GM12878 (cell line): ENCODE data around the gene NLGN1. TPM values are rescaled to one million over a fixed set of nuclear protein-coding genes. Genes with fewer than 3 reads are reported as not detected.

Experiments
- ATAC-seq: fragments of 200-7000 bp; cut with Tn5 transposase; 3 replicates; pipeline ENCODE4 v1.9.1; 2020; ENCODE audit warnings: mild to moderate bottlenecking, moderate library complexity
- BruUV-seq: library from RNA; stranded (reverse); fragments of 400-500 nt; replicated peaks from 2 replicates; lab custom pipeline; 2021; lab: Mats Ljungman, UMichigan
- CTCF ChIA-PET: fragments of 300-600 bp; sonication (Branson Sonifier 250); formaldehyde crosslinking; extraction: SDS; loops from one replicate; lab custom pipeline; 2021; ENCODE audit warnings: inconsistent platforms; lab: Yijun Ruan, JAX
- POLR2A ChIA-PET: fragments of 350-600 bp; formaldehyde crosslinking; extraction: SDS; loops from one replicate; lab custom pipeline; 2021; ENCODE audit warnings: inconsistent platforms; lab: Charles Lee
- RAD21 ChIA-PET: fragments of 300-600 bp; sonication (Branson Sonifier 250); formaldehyde crosslinking; loops from one replicate; lab custom pipeline; 2023; ENCODE audit warnings: antibody characterized with exemption; ENCODE audit not compliant: unreplicated experiment; lab: Charles Lee
- SMC1A ChIA-PET: fragments of 300-600 bp; sonication (Branson Sonifier 250); formaldehyde crosslinking; loops from one replicate; lab custom pipeline; 2023; ENCODE audit not compliant: unreplicated experiment, uncharacterized antibody; lab: Charles Lee
- DNase-seq: peaks from one replicate; pipeline ENCODE4 v3.0.0-alpha.2; 2011; ENCODE audit warnings: low read depth, low spot score
- FAIRE-seq: peaks from 3 replicates; lab custom pipeline; 2011; peaks lifted over from hg19 to GRCh38; lab: Jason Lieb, UNC
- H2AFZ ChIP-seq: 2 replicates; pipeline ENCODE4 v1.6.0; 2011; ENCODE audit warnings: low read depth, low read length, control low read depth; ENCODE audit not compliant: control insufficient read depth
- H3K27ac ChIP-seq: 2 replicates; pipeline ENCODE4 v1.5.1; 2011; ENCODE audit warnings: control low read depth; ENCODE audit not compliant: control insufficient read depth, insufficient read depth
- H3K27me3 ChIP-seq, 2 experiments: replicated peaks in 1 of 2; 2 replicates each; pipeline versions ENCODE4 v1.6.0 to v1.6.1; 2011; ENCODE audit warnings: low read length in 1 of 2; ENCODE audit not compliant: control insufficient read depth in 2 of 2, insufficient read depth in 2 of 2
- H3K36me3 ChIP-seq, 2 experiments: 2 replicates each; pipeline ENCODE4 v1.5.1; 2011; ENCODE audit warnings: low read length in 1 of 2; ENCODE audit not compliant: control insufficient read depth in 2 of 2, insufficient read depth in 2 of 2
- H3K4me1 ChIP-seq: 2 replicates; pipeline ENCODE4 v1.6.1; 2011; ENCODE audit warnings: mild to moderate bottlenecking, low read length, moderate library complexity, mixed read lengths; ENCODE audit not compliant: control insufficient read depth, insufficient read depth
- H3K4me2 ChIP-seq: 2 replicates; pipeline ENCODE4 v1.6.0; 2011; ENCODE audit warnings: control low read depth; ENCODE audit not compliant: control insufficient read depth, insufficient read depth
- H3K4me3 ChIP-seq: fragments of 200-600 bp; sonication (generic); 2 replicates; pipeline ENCODE4 v1.5.1; 2016
- H3K79me2 ChIP-seq: 2 replicates; pipeline ENCODE4 v1.6.0; 2011; ENCODE audit warnings: low read length; ENCODE audit not compliant: control insufficient read depth, insufficient read depth
- H3K9ac ChIP-seq: 2 replicates; pipeline ENCODE4 v1.8.0; 2011; ENCODE audit warnings: low read length, control low read depth, mixed read lengths; ENCODE audit not compliant: control insufficient read depth, insufficient read depth
- H3K9me3 ChIP-seq: replicated peaks from 3 replicates; pipeline ENCODE4 v1.5.1; 2011; ENCODE audit warnings: mild to moderate bottlenecking, low read length; ENCODE audit not compliant: control insufficient read depth, insufficient read depth
- H4K20me1 ChIP-seq: 2 replicates; pipeline ENCODE4 v1.6.0; 2011; ENCODE audit not compliant: control insufficient read depth, insufficient read depth
- CREB1 ChIP-seq: IDR thresholded peaks from 2 replicates; pipeline ENCODE4 v1.6.1; 2012; ENCODE audit warnings: low read depth, mild to moderate bottlenecking, inconsistent platforms
- ETV6 ChIP-seq, 2 experiments: fragments of 450-650 bp in 1 of 2; IDR thresholded peaks in 1 of 2; conservative IDR thresholded peaks in 1 of 2; 2 replicates each; pipeline ENCODE4 v1.6.1; 2014; ENCODE audit warnings: antibody characterized with exemption in 1 of 2, borderline replicate concordance in 1 of 2, low read depth in 1 of 2, mild to moderate bottlenecking in 1 of 2, moderate library complexity in 1 of 2
- IKZF1 ChIP-seq: fragments of 450-650 bp; conservative IDR thresholded peaks from 2 replicates; pipeline ENCODE4 v1.6.1; 2017; ENCODE audit warnings: antibody characterized with exemption, mild to moderate bottlenecking
- NBN ChIP-seq: fragments of 450-650 bp; IDR thresholded peaks from 2 replicates; pipeline ENCODE4 v1.6.1; 2016
- POLR2AphosphoS2 ChIP-seq: IDR thresholded peaks from 2 replicates; pipeline ENCODE4 v1.6.1; 2011; ENCODE audit warnings: low read depth, mild to moderate bottlenecking, low read length, improper control_type of control experiment, moderate library complexity
- RFX5 ChIP-seq: IDR thresholded peaks from 2 replicates; pipeline ENCODE4 v1.6.1; 2011; ENCODE audit warnings: low read depth, low read length, improper control_type of control experiment
- SMARCA5 ChIP-seq: fragments of 450-650 bp; IDR thresholded peaks from 2 replicates; pipeline ENCODE4 v1.6.1; 2017; ENCODE audit warnings: mild to moderate bottlenecking
- TCF3 ChIP-seq: IDR thresholded peaks from 2 replicates; pipeline ENCODE4 v1.6.1; 2012; ENCODE audit warnings: low read depth, mild to moderate bottlenecking, low read length, borderline replicate concordance; ENCODE audit not compliant: insufficient read depth
- ZSCAN29 ChIP-seq: fragments of 450-650 bp; IDR thresholded peaks from 2 replicates; pipeline ENCODE4 v1.6.1; 2017; ENCODE audit warnings: mild to moderate bottlenecking, moderate library complexity
- WGBS: methylation state at CpG from one replicate; pipeline ENCODE4 v1.1.6; 2016; ENCODE audit warnings: low lambda C conversion rate; ENCODE audit not compliant: insufficient replicate concordance, insufficient coverage; ENCODE audit errors: missing lambda C conversion rate; 5-methylcytosine and 5-hydroxymethylcytosine counted together
- in situ Hi-C: fragments of 300-500 bp; cut with MboI; formaldehyde crosslinking; loops from 9 replicates; pipeline ENCODE4 v1.14.3; 2018; ENCODE audit warnings: mixed read lengths
- intact Hi-C: fragments of 100-400 bp; cut with micrococcal nuclease; formaldehyde crosslinking; loops from one replicate; pipeline ENCODE4 v1.14.2; 2022; ENCODE audit not compliant: unreplicated experiment
- polyA plus RNA-seq, 11 experiments: library from polyadenylated mRNA; depleted of rRNA in 4 of 11; unstranded in 6 of 11; stranded (reverse) in 5 of 11; fragments of >200 nt; fragmentation: Nextera tagmentation in 4 of 11; fragmentation: Illumina TruSeq in 1 of 11; extraction: Ambion mirVana in 4 of 11; extraction: Trizol in 1 of 11; gene quantifications; 1 replicate in 1 of 11; 2 replicates in 10 of 11; pipeline versions ENCODE4 v1.2.1 to v1.2.3, GENCODE V29; 2011 to 2016; ENCODE audit warnings: inconsistent platforms in 2 of 11, missing spikeins in 2 of 11, low read depth in 1 of 11
- total RNA-seq, 4 experiments: library from RNA; depleted of rRNA in 3 of 4; stranded (reverse); fragments of >200 nt in 3 of 4; fragmentation: Illumina TruSeq in 1 of 4; extraction: Trizol in 1 of 4; gene quantifications; 2 replicates each; pipeline versions ENCODE4 v1.2.1 to v1.2.3, GENCODE V29; 2013 to 2021
- TF ChIP-seq, protein P1 (sequence below): fragments of 450-650 bp; formaldehyde crosslinking; IDR thresholded peaks from 2 replicates; pipeline ENCODE4 v1.5.0; 2022; ENCODE audit warnings: mild to moderate bottlenecking, missing genetic modification characterization
- TF ChIP-seq, protein P2 (sequence below): fragments of 450-650 bp; IDR thresholded peaks from 2 replicates; pipeline ENCODE4 v1.6.1; 2017; ENCODE audit warnings: mild to moderate bottlenecking, moderate library complexity
- TF ChIP-seq, protein P3 (sequence below): fragments of 450-650 bp; IDR thresholded peaks from 2 replicates; pipeline ENCODE4 v1.6.1; 2018; ENCODE audit warnings: mild to moderate bottlenecking, low read depth, moderate library complexity; ENCODE audit not compliant: partially characterized antibody

The NLGN1 gene
- total and polyA plus RNA-seq, 10 of the 15 experiments (the other 5 are each of a cell fraction or from before 2014, with no cell fraction given), result not detected

DNA sequence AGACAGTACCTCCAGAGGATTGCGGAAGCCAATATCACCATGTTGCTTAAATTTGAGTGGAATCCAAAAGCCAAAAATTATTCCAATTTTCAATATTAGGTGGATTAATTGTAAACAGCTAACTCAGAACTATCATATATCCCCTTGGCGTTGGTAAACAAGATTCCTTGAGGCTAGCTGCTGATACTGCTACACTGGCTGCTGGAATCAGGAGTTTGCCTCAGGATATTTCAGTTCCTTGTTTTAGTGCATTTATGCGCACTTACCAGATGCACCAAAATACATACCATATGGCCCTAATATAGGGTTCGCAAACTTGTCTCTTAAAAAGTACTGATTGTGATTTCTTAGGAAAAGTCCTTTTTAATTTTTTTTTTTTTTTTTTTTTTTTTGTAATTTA is 856.4 kb downstream of the NLGN1 start (continued):
- TF ChIP-seq, protein P1, sequence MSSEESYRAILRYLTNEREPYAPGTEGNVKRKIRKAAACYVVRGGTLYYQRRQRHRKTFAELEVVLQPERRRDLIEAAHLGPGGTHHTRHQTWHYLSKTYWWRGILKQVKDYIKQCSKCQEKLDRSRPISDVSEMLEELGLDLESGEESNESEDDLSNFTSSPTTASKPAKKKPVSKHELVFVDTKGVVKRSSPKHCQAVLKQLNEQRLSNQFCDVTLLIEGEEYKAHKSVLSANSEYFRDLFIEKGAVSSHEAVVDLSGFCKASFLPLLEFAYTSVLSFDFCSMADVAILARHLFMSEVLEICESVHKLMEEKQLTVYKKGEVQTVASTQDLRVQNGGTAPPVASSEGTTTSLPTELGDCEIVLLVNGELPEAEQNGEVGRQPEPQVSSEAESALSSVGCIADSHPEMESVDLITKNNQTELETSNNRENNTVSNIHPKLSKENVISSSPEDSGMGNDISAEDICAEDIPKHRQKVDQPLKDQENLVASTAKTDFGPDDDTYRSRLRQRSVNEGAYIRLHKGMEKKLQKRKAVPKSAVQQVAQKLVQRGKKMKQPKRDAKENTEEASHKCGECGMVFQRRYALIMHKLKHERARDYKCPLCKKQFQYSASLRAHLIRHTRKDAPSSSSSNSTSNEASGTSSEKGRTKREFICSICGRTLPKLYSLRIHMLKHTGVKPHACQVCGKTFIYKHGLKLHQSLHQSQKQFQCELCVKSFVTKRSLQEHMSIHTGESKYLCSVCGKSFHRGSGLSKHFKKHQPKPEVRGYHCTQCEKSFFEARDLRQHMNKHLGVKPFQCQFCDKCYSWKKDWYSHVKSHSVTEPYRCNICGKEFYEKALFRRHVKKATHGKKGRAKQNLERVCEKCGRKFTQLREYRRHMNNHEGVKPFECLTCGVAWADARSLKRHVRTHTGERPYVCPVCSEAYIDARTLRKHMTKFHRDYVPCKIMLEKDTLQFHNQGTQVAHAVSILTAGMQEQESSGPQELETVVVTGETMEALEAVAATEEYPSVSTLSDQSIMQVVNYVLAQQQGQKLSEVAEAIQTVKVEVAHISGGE (CRISPR knock-in tag), result no peak
- TF ChIP-seq SMARCA5, result no peak
- TF ChIP-seq, protein P2, sequence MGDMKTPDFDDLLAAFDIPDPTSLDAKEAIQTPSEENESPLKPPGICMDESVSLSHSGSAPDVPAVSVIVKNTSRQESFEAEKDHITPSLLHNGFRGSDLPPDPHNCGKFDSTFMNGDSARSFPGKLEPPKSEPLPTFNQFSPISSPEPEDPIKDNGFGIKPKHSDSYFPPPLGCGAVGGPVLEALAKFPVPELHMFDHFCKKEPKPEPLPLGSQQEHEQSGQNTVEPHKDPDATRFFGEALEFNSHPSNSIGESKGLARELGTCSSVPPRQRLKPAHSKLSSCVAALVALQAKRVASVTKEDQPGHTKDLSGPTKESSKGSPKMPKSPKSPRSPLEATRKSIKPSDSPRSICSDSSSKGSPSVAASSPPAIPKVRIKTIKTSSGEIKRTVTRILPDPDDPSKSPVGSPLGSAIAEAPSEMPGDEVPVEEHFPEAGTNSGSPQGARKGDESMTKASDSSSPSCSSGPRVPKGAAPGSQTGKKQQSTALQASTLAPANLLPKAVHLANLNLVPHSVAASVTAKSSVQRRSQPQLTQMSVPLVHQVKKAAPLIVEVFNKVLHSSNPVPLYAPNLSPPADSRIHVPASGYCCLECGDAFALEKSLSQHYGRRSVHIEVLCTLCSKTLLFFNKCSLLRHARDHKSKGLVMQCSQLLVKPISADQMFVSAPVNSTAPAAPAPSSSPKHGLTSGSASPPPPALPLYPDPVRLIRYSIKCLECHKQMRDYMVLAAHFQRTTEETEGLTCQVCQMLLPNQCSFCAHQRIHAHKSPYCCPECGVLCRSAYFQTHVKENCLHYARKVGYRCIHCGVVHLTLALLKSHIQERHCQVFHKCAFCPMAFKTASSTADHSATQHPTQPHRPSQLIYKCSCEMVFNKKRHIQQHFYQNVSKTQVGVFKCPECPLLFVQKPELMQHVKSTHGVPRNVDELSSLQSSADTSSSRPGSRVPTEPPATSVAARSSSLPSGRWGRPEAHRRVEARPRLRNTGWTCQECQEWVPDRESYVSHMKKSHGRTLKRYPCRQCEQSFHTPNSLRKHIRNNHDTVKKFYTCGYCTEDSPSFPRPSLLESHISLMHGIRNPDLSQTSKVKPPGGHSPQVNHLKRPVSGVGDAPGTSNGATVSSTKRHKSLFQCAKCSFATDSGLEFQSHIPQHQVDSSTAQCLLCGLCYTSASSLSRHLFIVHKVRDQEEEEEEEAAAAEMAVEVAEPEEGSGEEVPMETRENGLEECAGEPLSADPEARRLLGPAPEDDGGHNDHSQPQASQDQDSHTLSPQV, result no peak

DNA sequence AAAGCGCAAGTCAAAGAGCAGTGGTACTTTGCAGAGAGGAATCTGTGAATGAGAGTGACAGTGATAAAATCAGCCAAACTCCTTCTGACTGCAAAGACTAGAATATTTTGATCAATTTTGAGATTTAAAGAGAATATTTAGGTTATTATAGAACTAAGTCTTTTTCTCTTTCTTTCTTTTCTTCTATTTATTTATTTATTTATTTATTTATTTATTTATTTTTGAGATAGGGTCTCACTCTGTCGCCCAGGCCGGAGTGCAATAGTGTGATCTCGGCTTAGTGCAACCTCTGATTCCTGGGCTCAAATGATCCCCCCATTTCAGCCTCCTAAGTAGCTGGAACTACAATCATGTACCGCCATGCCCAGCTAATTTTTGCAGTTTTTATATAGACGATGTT is 857.9 kb downstream of the NLGN1 start:
- ChIA-PET CTCF (no interaction called here), POLR2A (no interaction called here), RAD21 (no interaction called here), SMC1A (no interaction called here)
- 64% methylated on average over 6 of the region's 6 CpGs for WGBS
- Histone ChIP-seq H3K27me3 (no peaks in the 10 kb centered on the region), H3K79me2 (no peaks in the 10 kb centered on the region), H3K4me1 (no peaks in the 10 kb centered on the region), H3K9me3 (no peaks in the 10 kb centered on the region), H3K4me2 (no peak overlapping the region), H4K20me1 (no peaks in the 10 kb centered on the region), H2AFZ (no peak overlapping the region), H3K27ac (no peak overlapping the region), H3K9ac (no peak overlapping the region), H3K36me3 (no peaks in the 10 kb centered on the region), H3K4me3 (no peak overlapping the region)
- intact Hi-C loops, result no loop called here
- ATAC-seq (no peak), DNase-seq (no peak), FAIRE-seq (no peak)
- TF ChIP-seq CREB1 (no peak), NBN (no peak), RFX5 (no peak), IKZF1 (no peak), TCF3 (no peak), ETV6 (conservative IDR thresholded peaks at IDR 0.05 in 1 of 2, IDR thresholded peaks at IDR 0.05 in 1 of 2; ENCODE audit: borderline replicate concordance in 1 of 2, low read depth in 1 of 2) (no peak), POLR2AphosphoS2 (no peak), ZSCAN29 (no peak)
- TF ChIP-seq, protein P3, sequence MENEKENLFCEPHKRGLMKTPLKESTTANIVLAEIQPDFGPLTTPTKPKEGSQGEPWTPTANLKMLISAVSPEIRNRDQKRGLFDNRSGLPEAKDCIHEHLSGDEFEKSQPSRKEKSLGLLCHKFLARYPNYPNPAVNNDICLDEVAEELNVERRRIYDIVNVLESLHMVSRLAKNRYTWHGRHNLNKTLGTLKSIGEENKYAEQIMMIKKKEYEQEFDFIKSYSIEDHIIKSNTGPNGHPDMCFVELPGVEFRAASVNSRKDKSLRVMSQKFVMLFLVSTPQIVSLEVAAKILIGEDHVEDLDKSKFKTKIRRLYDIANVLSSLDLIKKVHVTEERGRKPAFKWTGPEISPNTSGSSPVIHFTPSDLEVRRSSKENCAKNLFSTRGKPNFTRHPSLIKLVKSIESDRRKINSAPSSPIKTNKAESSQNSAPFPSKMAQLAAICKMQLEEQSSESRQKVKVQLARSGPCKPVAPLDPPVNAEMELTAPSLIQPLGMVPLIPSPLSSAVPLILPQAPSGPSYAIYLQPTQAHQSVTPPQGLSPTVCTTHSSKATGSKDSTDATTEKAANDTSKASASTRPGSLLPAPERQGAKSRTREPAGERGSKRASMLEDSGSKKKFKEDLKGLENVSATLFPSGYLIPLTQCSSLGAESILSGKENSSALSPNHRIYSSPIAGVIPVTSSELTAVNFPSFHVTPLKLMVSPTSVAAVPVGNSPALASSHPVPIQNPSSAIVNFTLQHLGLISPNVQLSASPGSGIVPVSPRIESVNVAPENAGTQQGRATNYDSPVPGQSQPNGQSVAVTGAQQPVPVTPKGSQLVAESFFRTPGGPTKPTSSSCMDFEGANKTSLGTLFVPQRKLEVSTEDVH, result no peak
- in situ Hi-C loops, result no loop called here
- no TSS peak for BruUV-seq
